C4-2B (cell line): ENCODE results near the gene MEAF6.
A peak's percentile ranks its signal among the peaks of the same experiment; 100 is the strongest.

ENCODE experiments used
- H3K27ac ChIP-seq: fragments of 450-650 bp; 2 replicates; pipeline ENCODE4 v1.5.1; 2017
- ZFX ChIP-seq: fragments of 450-650 bp; IDR thresholded peaks from 2 replicates; pipeline ENCODE4 v1.6.1; 2017
- TF ChIP-seq, protein P1 (sequence below): fragments of 450-650 bp; conservative IDR thresholded peaks from 2 replicates; pipeline ENCODE4 v1.5.1; 2017; ENCODE audit warnings: mild to moderate bottlenecking

The MEAF6 gene

DNA sequence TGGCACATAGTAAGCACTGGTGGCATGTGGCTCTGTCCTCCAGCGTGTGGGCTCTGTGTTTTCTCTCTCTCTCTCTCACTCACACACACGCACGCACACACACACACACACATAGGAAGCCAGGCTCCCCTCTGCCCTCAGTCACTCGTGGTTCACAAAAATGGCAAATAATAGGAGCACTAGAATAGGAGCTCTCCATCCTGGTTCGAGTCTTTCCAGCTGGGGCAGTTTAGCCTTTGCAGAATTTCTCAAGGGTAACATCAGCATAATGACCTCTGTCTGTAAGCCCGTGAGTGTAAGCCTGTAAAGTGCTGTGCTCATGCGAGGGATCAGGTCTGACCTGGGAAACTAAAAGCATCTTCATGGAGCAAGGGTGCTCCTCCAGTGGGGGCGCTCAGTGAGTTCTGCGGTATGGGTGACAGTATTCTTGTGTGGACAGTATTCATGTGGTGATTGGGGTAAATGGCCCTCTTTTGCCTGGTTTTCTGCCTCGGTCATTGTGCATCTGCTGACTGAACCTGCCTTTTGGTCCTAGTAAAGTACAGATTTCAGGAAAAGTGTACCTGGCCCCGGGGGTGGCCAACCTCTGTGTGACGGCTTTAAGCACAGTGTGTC, 41.0 kb downstream of the MEAF6 start:
- TF ChIP-seq ZFX, result no peak
- TF ChIP-seq, protein P1, sequence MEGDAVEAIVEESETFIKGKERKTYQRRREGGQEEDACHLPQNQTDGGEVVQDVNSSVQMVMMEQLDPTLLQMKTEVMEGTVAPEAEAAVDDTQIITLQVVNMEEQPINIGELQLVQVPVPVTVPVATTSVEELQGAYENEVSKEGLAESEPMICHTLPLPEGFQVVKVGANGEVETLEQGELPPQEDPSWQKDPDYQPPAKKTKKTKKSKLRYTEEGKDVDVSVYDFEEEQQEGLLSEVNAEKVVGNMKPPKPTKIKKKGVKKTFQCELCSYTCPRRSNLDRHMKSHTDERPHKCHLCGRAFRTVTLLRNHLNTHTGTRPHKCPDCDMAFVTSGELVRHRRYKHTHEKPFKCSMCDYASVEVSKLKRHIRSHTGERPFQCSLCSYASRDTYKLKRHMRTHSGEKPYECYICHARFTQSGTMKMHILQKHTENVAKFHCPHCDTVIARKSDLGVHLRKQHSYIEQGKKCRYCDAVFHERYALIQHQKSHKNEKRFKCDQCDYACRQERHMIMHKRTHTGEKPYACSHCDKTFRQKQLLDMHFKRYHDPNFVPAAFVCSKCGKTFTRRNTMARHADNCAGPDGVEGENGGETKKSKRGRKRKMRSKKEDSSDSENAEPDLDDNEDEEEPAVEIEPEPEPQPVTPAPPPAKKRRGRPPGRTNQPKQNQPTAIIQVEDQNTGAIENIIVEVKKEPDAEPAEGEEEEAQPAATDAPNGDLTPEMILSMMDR, result no peak

DNA sequence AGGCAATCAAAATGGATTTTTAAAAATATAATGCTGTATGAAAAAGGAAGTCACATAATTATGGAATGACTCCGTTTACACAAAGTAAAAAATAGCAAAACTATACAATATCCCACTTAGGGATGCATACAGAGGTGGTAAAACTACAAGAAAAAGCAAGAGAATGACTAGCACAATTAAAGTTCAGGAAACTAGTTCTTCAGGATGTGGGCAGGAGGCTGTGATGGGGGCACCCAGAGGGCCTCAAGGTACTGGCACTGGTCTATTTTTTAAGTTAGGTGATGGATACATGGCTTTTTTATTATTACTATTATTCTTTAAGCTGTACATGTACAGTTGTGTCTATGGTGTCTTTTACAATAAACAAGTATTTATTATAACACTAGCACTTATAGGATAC, 41.6 kb downstream of the MEAF6 start:
- TF ChIP-seq, protein P1, result no peak
- TF ChIP-seq ZFX, result no peak
- no peak overlapping the region; the same call in 1 of the 2 replicates for H3K27ac ChIP-seq

More for the DNA sequence above, 41.0 kb downstream of the MEAF6 start:
- peak overlapping the region; percentile 87 for H3K27ac ChIP-seq

DNA sequence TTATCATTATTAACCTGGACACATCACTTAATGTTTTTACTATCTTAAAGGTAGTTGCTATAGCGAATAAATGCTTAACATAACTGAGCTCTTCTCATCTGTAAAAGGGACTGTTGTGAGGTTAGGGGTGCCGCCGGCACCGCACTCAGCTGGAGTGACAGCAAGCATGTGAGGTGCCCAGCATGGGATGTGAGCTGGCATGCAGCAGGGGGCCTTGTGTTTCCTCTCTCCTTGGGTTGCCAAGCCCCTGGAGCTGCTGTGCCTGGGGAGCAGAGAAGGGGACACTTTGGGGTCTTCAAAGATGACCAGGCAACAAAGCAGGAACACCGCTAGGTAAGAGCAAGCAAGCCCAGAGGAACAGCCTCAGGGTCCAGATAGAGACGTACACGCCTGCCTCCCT, 42.3 kb downstream of the MEAF6 start:
- no peak for TF ChIP-seq ZFX
- TF ChIP-seq, protein P1, result no peak
- H3K27ac ChIP-seq, result peak overlapping the region; percentile 66

DNA sequence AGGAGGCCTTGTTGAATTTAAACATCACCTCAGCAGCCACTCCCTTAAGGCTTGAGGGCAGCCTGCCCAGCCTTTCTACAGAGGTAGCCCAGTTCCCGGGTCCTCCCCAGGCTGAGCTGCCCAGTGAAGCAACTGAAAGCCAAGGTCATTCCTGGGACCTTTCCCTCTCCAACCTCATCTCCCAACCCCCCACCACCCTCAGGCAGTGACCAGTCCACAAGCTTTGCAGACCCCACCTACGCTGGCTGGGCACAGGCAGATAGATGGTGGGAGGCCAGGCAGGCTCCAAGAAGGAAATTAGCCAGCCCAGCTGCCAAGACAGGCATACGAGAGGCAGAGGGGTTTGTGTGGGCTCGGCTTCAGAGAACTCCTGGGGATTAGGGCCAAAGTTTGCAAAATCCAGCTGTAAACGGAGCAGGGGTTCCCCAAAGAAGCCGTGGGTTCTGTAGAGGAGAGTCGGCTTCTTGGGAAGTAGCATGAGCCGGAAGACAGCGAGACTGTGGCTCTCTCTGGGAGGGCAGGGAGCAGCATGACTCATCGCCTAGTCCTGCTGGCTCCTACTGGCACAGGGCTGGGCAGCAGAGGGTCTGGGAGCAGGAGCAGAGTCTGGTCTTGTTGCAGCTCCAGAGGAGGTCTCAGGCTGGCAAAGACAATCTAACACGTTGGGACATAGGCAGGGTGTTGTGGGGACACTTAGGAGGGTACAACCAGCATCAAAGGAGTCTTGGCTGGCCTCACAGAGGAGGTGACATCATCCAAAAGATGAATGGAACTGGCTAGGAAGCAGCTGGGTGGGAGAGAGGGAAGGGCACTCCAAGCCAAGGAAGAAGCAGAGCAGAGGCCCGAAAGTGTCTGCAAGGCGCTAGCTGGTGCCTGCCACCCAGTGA, 43.0 kb downstream of the MEAF6 start:
- peak overlapping the region; percentile 66 for H3K27ac ChIP-seq
- TF ChIP-seq ZFX, result no peak
- TF ChIP-seq, protein P1, result no peak

DNA sequence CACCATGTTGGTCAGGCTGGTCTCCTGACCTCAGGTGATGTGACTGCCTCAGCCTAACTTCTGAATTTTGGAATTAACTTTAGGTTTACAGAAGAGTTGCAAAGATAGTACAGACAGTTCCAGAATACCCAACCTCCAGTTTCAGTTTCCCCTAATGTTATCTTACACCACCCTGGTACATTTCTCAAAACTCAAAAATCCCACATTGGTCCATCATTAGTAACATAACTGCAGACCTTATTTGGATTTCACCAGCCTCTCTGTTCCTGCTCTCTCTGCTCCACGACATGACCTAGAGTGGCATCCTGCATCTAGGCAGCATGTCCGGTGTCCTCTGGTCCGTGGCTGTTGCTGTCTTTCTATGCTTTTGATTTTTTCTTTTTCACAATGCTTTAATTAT, 45.2 kb downstream of the MEAF6 start:
- no peak overlapping the region for H3K27ac ChIP-seq

DNA sequence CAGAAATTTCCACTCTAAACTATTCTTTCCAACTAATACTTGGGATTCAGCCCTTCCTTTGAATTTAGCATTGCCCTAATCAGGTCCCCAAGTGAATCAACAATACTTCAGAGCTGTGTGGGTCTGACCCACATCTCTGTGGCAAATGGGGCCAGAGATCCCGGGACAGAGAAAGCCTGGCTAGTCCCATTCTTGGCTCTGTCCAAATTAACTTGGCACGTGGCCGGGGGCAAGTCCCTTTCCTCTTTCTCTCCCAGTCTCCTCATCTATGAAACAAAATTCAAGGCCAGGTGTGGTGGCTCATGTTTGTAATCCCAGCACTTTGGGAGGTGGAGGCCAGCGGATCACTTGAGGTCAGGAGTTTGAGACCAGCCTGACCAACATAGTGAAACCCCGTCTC, 46.5 kb downstream of the MEAF6 start:
- peak overlapping the region; percentile 86 for H3K27ac ChIP-seq
- TF ChIP-seq ZFX, result no peak
- TF ChIP-seq, protein P1, result no peak

More for the DNA sequence above, 45.2 kb downstream of the MEAF6 start:
- no peak for TF ChIP-seq ZFX
- TF ChIP-seq, protein P1, result no peak
